ENCODE data around the gene DTX1.

DNA sequence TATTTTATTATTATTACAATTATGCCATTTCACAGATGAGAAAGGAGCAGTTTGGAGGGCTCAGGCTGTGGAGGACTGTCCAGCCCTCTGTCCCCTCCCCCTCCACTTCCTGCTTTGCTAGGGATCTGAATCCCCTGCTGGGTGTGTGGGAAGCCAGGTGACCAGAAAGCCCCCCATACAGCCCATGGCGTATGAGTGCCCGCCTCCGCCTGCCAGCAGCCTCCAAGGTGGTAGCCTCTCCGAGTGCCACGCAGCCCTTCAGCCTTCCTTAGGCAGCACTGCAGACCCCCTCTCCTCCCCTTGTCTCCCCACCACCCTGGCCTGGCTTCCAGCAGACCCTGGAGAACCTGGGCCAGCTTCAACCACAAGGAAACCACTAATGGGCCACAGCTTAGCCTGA, 12.6 kb downstream of the DTX1 start:
- TF ChIP-seq POLR2A (IDR thresholded peaks at IDR 0.05; ENCODE audit: extremely low read depth, insufficient read length), result no peak
- TF ChIP-seq, protein P1, sequence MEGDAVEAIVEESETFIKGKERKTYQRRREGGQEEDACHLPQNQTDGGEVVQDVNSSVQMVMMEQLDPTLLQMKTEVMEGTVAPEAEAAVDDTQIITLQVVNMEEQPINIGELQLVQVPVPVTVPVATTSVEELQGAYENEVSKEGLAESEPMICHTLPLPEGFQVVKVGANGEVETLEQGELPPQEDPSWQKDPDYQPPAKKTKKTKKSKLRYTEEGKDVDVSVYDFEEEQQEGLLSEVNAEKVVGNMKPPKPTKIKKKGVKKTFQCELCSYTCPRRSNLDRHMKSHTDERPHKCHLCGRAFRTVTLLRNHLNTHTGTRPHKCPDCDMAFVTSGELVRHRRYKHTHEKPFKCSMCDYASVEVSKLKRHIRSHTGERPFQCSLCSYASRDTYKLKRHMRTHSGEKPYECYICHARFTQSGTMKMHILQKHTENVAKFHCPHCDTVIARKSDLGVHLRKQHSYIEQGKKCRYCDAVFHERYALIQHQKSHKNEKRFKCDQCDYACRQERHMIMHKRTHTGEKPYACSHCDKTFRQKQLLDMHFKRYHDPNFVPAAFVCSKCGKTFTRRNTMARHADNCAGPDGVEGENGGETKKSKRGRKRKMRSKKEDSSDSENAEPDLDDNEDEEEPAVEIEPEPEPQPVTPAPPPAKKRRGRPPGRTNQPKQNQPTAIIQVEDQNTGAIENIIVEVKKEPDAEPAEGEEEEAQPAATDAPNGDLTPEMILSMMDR (IDR thresholded peaks at IDR 0.05; ENCODE audit: low read depth, low read length), result no peak
- TF ChIP-seq, protein P2, sequence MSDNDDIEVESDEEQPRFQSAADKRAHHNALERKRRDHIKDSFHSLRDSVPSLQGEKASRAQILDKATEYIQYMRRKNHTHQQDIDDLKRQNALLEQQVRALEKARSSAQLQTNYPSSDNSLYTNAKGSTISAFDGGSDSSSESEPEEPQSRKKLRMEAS (IDR thresholded peaks at IDR 0.05; ENCODE audit: low read depth, low read length), result no peak
- no peak for TF ChIP-seq MYC (IDR thresholded peaks at IDR 0.05; ENCODE audit: low read depth, low read length)

Measured in NB4 (cell line).